Hematopoietic multipotent progenitor cell treated with erythropoietin and hydrocortisone succinate and interleukin-3 and kit ligand, for 17 days (in vitro differentiated cells): ENCODE data around the gene TEAD3.
"Not testable (repeated sequence)": the region's sequence is repeated elsewhere in the genome, so short reads cannot be mapped to it uniquely, and the experiment has no call there.

Experiments
- DNase-seq: peaks from one replicate; pipeline ENCODE4 v3.0.0-alpha.2; 2015; ENCODE audit warnings: low spot score

Gene TEAD3

DNA sequence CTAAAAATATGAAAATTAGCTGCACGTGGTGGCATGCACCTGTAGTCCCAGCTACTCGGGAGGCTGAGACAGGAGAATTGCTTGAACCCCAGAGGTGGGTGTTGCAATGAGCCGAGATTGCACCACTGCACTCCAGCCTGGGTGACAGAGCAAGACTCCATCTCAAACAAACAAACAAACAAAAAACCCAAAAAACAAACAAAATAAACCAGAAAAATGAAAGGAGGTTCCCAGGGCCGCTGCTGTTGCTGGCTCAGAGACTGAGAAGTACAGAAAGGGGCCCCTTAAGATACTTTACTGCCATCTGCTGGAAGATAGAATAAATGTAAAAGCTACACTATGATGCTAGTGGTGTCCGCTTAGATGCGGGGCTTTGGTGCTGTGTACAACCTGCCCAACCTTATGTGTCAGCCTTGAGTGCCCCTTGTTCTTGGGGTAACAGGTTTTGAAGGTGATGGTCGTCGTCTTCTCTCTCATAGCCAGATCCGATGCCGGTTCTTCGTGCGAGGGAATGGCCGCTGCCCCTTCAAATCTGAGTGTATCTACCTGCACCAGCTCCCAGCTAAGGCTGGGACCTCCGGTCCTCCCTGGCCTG, 47.5 kb downstream of the TEAD3 start:
- peak; percentile 70 for DNase-seq

DNA sequence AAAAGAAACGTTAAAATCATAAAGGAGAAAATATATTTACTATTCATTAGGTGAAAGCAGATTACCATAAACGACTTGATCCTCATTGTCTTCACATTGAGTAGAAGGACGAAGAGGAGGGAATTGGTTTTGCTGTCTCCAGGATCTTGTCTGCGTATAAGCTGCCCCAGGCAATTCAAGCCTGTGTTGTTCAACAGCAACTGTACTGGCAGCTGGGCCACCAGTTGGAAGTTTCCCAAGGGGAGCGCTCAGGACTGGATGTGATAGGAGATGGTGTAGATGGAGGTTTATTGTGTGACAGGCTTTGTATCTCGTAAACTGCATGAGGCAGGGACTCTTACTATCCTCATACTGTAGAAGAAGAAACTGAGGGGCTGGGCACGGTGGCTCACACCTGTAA, 48.7 kb downstream of the TEAD3 start:
- no peak for DNase-seq

DNA sequence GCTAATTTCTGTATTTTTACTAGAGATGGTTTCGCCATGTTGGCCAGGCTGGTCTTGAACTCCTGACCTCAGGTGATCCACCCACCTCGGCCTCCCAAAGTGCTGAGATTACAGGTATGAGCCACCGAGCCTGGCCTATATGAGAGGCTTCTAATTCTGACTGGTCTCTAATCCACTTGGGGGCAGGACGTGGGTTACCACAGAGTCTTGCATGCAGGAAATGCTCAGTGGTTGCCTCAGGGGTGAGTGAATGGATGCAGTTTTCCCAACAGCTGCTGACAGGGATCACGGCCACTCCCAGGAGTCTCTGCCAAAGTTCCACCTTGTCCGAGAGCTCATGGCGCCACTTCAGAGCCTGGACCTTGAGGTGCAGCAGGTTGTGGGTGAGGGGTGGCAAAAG, 51.2 kb downstream of the TEAD3 start:
- no peak for DNase-seq

DNA sequence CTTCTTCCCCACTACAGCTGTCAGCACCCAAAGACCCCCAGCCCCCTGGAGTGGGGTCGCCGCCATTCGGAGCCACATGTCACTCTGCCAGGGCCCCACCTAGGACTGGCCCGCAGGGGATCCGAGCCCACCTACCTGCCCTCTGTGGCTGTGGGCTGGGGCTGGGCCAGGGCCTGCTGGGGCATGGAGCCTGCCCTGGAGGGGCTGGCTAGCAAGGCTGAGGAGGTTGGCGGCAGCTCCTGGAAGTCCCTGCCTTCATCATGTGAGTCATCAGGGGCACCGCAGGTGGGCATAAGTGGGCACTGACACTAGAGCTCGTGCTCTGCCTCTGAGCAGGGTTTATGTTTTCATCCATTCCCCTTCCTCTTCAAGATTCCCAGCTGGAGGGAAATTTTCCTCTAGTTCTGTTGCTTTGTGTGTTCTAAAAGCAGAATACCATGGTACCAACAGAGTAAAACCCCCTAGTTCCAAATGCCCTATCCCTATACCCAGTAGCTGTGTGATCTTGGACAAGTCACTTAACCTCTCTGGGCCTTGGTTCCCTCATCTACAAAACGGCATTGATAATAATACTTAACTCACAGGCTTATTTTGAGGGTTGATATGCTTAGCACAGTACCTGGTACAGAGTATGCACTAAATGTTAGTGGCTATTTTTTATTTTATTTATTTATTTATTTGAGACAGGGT, 53.4 kb downstream of the TEAD3 start:
- DNase-seq, result no peak

DNA sequence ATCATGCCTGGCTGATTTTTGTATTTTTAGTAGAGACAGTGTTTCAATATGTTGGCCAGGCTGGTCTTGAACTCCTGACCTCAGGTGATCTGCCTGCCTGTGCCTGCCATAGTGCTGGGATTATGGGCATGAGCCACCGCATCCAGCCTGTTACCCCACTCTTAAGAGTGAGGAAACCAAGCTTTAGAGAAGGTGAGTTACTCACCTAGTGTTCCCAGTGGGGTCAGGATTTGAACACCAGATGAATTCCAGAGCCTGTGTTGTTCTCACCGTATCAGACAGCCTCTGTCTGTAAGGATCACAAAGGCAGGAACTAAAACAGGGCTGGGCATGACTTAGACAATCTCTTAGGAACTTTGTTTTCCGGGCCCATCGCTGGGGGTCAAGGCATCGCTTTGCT, 54.2 kb downstream of the TEAD3 start:
- no peak for DNase-seq

DNA sequence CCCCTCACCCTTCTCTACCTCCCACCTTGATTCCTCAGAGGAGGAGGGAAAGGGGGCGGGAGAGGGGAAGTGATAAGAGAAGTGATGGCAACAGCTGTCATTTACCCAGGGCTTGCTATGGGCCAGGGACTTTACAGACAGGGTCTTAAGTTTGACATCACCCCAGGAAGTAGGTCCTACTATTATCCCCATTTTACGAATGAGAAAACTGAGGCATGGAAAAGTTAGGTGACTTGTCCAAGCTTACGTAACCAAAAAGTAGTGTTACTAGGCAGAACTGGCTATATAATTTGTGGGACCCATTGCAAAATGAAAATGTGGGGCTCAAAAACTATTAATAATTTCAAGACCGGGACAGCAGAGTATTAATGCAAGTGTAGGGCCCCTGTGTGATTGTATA, 55.2 kb downstream of the TEAD3 start:
- no peak for DNase-seq

DNA sequence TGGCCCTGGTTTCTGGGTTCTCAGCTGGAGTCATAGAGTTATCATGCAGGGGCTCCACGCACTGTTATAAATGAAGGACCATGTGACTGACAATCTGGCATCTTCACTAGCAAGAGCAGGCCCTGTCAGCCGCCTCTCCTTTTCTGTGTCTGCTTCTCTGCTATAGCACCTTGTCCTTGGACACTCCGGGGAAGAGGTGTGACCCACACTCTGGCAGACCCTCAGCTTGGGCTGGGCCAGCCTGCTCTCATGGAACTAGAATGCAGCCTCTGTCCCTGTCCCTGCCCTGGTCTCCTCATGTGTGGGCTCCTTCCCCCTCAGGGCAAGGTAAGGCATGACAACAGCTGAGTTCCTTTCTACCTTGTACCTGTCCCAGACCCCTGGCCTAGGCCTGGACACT, 55.7 kb downstream of the TEAD3 start:
- no peak for DNase-seq

DNA sequence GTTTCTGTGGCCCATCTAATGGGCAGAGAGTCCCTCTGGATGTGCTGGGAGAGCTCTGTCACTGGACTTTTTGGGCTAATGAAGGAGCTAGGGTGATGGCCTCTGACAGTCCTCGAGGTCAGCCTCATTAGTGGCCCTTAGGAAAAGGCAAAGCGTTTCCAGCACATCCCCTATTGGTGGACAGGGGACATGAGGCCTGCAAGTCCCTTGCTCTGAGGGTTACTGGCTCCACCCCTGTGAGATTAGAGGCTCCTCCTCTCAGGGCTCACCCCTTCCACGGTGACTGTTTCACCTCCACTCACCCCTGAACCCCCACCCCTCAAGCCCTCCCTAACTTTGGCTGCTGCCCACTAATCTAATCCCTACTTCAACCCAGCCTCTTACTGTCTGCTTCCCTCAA, 57.6 kb downstream of the TEAD3 start:
- no peak for DNase-seq

DNA sequence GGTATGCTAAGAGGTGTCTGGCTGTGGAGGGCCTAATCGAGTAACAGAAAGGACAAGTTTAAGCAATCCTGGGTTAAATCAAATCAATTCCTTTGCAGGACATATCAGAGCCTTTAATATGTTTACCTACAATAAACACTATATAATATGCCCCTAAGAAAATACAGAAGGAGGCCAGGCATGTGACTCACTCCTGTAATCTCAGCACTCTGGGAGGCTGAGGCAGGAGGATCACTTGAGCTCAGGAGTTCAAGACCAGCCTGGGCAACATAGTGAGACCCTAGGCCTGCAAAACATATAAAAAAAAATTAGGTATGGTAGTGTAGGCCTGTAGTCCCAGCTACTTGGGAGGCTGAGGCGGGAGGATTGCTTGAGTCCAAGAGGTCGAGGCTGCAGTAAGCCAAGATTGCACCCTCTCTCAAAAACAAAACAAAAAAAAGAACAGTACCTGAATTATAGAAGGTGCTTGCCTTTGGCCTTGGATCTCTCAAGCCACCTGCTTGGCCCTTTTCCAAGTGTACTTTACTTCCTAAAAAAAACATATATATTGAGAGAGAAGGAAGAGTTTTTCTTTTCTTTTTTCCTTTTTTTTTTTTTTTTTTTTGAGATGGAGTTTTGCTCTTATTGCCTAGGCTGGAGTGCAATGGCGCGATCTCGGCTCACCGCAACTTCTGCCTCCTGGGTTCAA, 58.4 kb downstream of the TEAD3 start:
- not testable (repeated sequence) for DNase-seq

DNA sequence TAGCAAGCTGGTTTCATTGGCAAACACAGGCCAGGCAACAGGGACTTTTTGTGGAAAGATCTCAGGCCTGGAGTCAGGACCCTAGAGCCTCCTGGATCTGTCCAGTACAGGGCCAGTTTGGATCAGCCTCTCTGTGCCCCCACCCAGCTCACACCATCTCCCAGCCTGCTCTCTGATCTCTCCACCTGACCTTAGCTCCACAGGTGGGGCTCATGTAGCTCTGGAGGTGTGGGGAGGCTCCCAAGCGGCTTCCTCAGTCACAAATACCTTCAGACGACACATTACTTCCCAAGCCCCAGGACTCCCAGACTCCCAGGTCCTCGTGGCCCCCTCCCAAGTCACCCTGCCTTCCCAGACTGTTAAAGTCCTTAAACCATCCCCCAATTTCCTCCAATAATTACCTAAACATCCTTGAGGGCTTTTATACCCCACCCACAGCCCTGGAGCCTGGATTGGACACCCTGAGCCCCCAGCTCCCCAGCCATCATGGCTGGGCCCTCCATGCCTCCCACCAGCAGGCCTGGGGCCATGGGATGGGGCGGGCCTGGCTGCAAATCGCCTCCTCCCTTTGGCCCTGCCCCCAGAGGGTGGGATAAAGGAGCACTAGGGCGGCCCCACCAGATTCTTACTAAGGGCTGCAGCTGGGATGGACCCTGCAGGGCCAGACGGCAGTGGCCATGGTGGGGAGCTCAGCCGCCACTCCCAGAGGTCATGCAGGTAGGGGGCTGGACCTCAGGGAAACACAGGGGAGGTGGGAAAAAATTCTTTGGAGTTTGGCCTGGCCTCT, 60.6 kb downstream of the TEAD3 start:
- DNase-seq, result no peak

DNA sequence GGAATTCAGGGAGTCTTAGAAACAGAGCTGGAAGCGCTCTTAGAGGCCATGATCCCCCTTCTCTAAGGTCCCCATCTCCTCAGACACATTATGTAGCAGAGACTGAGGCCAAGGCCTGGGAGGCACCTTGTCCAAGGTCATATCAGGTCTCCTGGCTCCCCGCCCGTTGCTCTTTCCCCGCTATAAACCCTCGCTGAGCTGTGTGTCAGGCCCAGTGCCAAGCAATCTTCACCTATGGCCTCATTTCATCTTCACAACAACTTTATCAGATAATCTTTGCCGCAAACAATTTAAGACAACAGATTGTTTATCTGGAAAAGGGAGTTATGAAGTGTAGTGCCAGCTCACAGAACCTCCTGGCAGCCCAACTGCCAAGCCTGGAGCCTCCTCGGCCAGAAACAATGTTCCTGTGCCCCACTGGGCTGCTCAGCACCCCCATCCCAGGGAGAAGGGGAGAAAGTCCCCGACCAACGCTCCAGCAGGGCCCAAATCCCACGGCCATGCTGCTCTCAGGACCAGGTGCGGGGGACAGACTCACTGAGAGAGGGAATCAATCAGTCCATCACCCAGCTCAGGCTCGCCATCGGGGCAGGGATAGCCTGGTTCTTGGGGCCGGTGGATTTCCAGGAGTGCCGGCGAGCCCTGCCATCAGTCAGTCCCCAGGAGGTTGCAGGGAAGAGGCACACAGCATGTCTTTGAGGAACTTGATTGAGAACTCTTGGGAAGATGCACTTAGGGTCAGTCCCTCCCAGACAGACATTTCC, 61.6 kb downstream of the TEAD3 start:
- no peak for DNase-seq

DNA sequence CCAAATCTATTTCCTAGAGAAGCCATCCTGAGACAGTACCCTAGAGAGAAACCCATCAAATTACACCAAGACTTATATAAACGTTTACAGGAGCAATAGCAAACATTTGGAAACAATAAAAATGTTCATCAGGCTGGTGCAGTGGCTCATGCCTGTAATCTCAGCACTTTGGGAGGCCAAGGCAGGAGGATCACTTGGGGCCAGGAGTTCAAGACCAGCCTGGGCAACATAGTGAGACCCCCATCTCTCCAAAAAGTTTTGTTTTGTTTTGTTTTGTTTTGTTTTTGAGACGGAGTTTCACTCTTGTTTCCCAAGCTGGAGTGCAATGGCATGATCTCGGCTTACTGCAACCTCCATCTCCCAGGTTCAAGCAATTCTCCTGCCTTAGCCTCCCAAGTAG, 64.2 kb downstream of the TEAD3 start:
- DNase-seq, result not testable (repeated sequence)

DNA sequence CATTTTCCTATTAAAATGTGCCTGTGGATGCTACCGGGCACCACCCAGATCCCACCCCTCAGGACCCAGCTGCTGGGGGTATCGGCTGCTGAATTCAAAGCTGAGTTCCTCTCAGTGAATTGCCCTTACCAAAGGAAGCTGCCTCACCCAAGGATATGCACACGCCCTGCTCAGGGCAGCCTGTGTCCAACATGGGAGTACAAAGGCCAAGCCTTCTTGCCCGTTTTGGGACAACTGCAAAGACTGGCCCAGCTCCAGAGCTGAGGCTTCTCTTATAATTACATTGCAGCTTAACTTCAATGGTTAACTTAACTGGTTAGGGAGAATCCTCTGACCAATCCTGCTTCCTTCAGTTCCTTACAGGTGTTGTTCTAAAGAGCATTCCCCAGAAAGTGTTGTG, 64.6 kb downstream of the TEAD3 start:
- no peak for DNase-seq

DNA sequence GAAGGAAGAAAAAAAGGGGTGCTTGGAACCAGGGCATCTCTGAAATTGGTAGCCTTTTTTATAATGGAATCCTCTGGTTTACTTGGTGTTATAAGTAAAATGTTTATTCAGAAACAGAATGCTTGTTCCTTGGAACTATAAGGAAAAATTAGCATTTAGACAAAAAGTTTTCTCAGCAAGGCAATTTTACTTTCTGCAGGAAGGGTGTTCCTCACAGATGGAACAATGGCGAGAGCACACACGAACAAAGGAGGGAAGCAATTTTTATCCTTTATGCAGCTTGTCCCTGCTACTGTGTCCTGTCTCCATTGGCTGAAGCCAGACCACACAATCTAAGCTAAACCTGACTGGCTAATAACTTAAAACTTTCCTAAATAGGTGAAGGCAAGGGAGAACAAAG, 67.4 kb downstream of the TEAD3 start:
- no peak for DNase-seq

DNA sequence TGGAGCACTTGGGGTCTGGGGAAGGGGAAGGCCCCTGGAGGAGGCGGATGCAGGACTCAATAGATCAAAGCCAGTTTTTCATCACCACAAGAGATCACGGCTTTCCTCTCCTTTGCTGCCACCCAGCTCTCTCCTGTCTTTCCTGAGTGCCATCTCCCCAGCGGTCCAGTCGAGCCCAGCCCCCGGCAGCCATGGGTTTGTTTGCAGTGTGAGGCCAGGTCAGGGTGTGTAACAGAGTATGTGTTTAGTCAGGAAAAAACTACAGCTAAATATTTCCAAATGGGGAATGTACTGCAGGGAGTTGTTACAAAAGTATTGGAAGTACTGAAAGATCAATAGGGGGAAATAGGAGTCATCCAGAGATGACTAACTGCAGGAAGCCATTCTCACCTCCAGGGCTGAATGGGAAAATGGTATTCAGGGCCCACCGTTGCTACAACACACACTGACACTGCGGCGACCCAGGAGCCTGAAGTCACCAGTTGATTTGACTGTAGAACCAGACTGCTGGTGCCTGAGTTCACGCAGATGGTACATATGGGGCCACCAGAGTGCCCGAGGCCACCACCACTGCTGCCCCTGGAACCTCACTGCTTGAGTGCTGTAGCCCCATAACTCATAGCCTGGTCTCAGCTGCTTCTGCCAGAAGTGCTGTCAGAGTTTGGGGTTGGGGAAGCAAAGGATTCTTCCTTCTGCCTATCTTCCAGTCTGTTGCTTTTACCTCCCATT, 68.3 kb downstream of the TEAD3 start:
- DNase-seq, result no peak

DNA sequence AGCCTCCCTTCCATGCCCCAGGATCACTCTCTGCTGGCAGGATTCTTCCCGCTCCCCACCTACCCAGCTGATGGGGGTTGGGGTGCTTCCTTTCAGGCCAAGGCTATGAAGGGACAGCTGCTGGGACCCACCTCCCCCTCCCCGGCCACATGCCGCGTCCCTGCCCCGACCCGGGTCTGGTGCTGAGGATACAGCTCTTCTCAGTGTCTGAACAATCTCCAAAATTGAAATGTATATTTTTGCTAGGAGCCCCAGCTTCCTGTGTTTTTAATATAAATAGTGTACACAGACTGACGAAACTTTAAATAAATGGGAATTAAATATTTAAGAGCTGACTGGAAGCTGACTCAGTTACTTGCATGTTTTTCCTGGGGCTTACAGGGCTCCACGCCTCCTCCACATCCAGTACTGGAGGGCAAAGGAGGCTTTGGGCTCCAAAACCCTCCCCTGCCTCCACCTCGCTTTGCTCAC, 69.0 kb downstream of the TEAD3 start:
- no peak for DNase-seq

DNA sequence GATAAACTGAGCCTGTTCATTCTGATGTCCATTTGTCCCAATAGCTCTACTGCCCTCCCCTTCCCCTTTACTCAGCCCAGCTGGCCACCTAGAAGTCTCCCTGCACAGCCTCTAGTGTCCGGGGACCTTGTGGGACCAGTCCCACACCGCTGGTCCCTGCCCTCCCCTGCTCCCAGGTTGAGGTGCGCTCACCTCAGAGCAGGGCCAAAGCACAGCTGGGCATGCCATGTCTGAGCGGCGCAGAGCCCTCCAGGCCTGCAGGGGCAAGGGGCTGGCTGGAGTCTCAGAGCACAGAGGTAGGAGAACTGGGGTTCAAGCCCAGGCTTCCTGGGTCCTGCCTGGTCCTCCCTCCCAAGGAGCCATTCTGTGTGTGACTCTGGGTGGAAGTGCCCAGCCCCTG, 69.4 kb downstream of the TEAD3 start:
- DNase-seq, result no peak

DNA sequence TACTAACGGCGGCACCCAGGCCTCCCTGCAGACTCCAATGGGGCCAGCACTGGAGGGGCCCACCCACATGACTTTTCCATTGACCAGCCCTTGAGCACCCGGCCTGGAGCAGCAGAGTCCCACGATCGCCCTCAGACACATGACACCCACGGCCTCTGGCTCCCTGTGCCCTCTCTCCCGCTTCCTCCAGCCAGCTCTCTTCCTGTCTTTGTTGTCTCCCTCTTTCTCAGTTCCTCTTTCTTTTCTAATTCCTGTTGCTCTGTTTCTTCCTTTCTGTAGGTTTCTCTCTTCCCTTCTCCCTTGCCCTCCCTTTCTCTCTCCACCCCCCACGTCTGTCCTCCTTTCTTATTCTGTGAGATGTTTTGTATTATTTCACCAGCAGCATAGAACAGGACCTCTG, 70.8 kb downstream of the TEAD3 start:
- no peak for DNase-seq

DNA sequence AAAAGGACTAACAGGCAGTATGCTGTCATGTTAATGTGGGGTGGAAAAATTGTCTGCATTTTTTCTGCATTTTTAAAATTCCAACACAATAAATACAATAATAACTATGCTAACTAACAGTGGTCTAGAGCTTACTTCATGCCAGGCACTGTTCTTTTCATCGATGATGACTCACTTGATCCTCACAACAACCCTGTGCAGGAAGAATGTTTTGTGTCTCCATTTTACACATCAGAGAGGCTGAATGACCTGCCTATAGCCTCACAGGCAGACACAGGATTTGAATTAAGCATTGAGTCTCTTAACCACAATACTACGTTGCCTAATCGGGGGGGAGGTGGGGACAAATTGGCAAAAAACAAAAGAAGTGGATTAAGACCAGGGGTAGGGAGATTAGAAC, 71.6 kb downstream of the TEAD3 start:
- DNase-seq, result no peak
